Psoas muscle (tissue), 8 donors: Measurements from ENCODE around the gene TMEM72. TPM values are rescaled to one million over a fixed set of nuclear protein-coding genes. Genes with fewer than 3 reads are reported as not detected.

Experiments used
- ATAC-seq, 4 donors: fragments of 200-7000 bp; cut with Tn5 transposase; one replicate each; pipeline ENCODE4 v1.9.1; 2020; ENCODE audit warnings: moderate library complexity in 3 of 4, mild to moderate bottlenecking in 2 of 4
- DNase-seq, 2 donors: peaks; one replicate each; pipeline ENCODE4 v3.0.0-alpha.2; 2020
- H3K27ac ChIP-seq: fragments of 200-600 bp; one replicate; pipeline ENCODE4 v1.8.0; 2022
- H3K27me3 ChIP-seq, 3 donors: fragments of 200-600 bp in 1 of 3; one replicate each; pipeline versions ENCODE4 v1.6.1 to v1.8.0; 2013 to 2022; ENCODE audit warnings: low read length in 2 of 3, mild to moderate bottlenecking in 2 of 3, moderate library complexity in 1 of 3; ENCODE audit not compliant: insufficient read depth in 3 of 3
- H3K36me3 ChIP-seq, 2 donors: fragments of 200-600 bp in 1 of 2; one replicate each; pipeline versions ENCODE4 v1.6.1 to v1.8.0; 2013 to 2022; ENCODE audit warnings: low read depth in 1 of 2, mild to moderate bottlenecking in 1 of 2, moderate library complexity in 1 of 2; ENCODE audit not compliant: insufficient read depth in 1 of 2
- H3K4me1 ChIP-seq: fragments of 200-600 bp; one replicate; pipeline ENCODE4 v1.8.0; 2022
- H3K4me3 ChIP-seq: fragments of 200-600 bp; one replicate; pipeline ENCODE4 v1.8.0; 2022; ENCODE audit warnings: mild to moderate bottlenecking
- H3K9me3 ChIP-seq: fragments of 200-600 bp; one replicate; pipeline ENCODE4 v1.8.0; 2022
- CTCF ChIP-seq: fragments of 200-600 bp; IDR thresholded peaks from one replicate; pipeline ENCODE4 v1.8.0; 2022; ENCODE audit warnings: antibody characterized with exemption
- WGBS, 3 donors: extraction: QIAGEN DNeasy Blood & Tissue Kit; methylation state at CpG; one replicate each; pipeline versions ENCODE4 v1.1.6 to v1.1.7; 2013; 5-methylcytosine and 5-hydroxymethylcytosine counted together
- intact Hi-C, 2 donors: fragments of 100-400 bp; cut with DNase I; formaldehyde crosslinking; loops; one replicate each; pipeline versions ENCODE4 v1.11.0 to v1.14.2; 2022
- polyA plus RNA-seq, 3 donors: library from polyadenylated mRNA; stranded (reverse); fragments of 200-250 nt; gene quantifications; one replicate each; pipeline ENCODE4 v1.2.3, GENCODE V29; 2013
- total RNA-seq, 4 donors: library from RNA; stranded (reverse); fragmentation: NEBNext Ultra II Directional in 2 of 4; extraction: Animal tissue kit (Norgen Biotek cat#: 25700) in 2 of 4; gene quantifications; one replicate each; pipeline versions ENCODE4 v1.2.1 to v1.2.4, GENCODE V29; 2021 to 2023
- donor health status: healthy with polysubstance abuse.
- donor health status: DM: no; HTN: no; CAD: no; lungs with moderate emphysema.
- donor health status: Bipolar disorder and iron deficiency.
- donor health status: healthy.
- donor health status: DM: yes; HTN: yes; CAD: no.
- donor health status: DM: no; HTN: no; CAD: no.
- donor health status: DM: no; HTN: no; CAD: no.
- donor health status: DM: yes; HTN: yes; CAD: no.

TMEM72 gene
- total and polyA plus RNA-seq, 7 donors: not detected

DNA sequence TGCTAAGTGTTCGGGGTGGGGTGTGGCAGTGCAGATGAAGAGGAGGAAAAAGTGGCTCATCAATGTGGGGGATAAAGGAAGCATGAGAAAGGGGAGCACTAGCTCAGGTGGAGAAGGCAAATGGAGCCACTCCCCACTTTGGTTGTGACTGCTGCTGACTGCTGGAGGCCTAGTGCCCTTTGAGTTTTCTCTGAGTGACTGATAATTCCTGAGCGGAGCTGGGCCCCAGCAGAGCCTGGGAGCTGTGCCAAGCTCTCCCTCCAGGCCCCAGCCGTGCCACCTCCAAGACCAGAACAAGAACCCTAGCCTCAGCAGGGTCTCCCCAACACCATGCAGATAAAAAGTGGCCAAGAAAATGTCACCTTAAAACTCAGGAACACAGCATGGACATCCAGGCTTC, 38.8 kb downstream of the TMEM72 start:
- H3K4me1 ChIP-seq: peaks cover 12% of the 10 kb centered on the region

DNA sequence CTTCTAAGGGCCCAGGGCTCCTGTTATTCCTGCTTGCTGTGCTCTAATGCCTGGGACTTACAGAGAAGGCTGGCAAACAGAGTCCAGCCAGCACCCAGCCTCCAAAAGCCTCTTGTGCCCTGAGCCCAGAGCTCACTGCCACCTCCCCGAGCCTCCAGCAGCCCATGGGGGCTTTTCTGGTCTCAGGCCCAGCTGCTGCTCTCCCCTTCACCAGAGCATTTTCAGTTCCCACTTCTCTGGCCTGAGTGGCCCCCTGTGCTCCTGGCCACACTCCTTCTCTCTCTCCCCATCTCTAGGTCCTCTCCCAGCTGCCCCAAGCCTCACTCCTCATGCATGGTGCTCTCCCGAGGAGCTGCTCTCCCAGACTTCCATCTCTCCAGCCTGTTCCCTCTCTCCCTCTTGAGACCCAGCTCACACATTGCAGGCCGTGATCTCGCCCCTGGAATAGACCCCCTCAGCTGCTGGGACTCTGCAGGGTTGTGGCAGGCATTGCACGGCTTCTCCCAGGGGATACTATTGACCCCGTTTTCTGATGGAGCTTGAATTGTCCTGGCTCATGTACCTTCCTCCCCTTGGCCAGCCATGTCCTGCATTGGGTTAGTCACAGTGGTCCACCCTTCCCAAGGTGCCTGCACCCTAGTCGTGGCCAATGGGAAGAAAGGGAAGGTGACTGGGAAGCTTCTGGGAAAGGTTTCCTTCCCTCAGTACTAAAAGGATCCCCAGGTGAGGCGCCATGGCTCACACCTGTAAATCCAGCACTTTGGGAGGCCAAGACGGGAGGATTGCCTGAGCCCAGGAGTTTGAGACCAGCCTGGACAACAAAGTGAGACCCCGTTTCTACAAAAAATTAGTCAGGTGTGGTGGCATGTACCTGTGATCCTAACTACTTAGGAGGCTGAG, 39.4 kb downstream of the TMEM72 start:
- H3K4me3 ChIP-seq: no peak overlapping the region
- no peak for ATAC-seq
- DNase-seq: no peak

More for the DNA sequence above, 38.8 kb downstream of the TMEM72 start:
- peaks cover 0 to 8% of the 10 kb centered on the region in 2 donors for H3K36me3 ChIP-seq
- H3K4me3 ChIP-seq: no peak overlapping the region
- 71 to 90% (median 79%) methylated on average over 3 of the region's 3 CpGs for WGBS, 3 donors
- no peaks in the 10 kb centered on the region for H3K27me3 ChIP-seq
- no peak for DNase-seq
- intact Hi-C loops: no loop called here
- TF ChIP-seq CTCF: no peak
- no peak for ATAC-seq
- H3K9me3 ChIP-seq: no peaks in the 10 kb centered on the region
- H3K27ac ChIP-seq: no peak overlapping the region

GRCh38 chr10:44951576-44952226, 40.6 kb downstream of the TMEM72 start:
- no peaks in the 10 kb centered on the region for H3K27me3 ChIP-seq
- 90 to 95% (median 91%) methylated on average over 7 of the region's 7 CpGs for WGBS, 3 donors
- H3K9me3 ChIP-seq: no peaks in the 10 kb centered on the region
- peaks cover 16% of the 10 kb centered on the region for H3K4me1 ChIP-seq
- ATAC-seq (no peak), DNase-seq (no peak)
- H3K4me3 ChIP-seq: no peak overlapping the region
- peaks cover 0 to 22% of the 10 kb centered on the region in 2 donors for H3K36me3 ChIP-seq
- H3K27ac ChIP-seq: no peak overlapping the region
- no peak for TF ChIP-seq CTCF
- intact Hi-C loops: no loop called here

More for the DNA sequence above, 39.4 kb downstream of the TMEM72 start:
- Histone ChIP-seq H3K9me3 (no peaks in the 10 kb centered on the region), H3K4me1 (peaks cover 14% of the 10 kb centered on the region), H3K27me3 (no peaks in the 10 kb centered on the region), H3K27ac (no peak overlapping the region), H3K36me3 (peaks cover 0 to 11% of the 10 kb centered on the region in 2 donors)
- no peak for TF ChIP-seq CTCF
- 74 to 82% (median 77%) methylated on average over 9 to 10 of the region's 10 CpGs for WGBS, 3 donors
- intact Hi-C loops: no loop called here

DNA sequence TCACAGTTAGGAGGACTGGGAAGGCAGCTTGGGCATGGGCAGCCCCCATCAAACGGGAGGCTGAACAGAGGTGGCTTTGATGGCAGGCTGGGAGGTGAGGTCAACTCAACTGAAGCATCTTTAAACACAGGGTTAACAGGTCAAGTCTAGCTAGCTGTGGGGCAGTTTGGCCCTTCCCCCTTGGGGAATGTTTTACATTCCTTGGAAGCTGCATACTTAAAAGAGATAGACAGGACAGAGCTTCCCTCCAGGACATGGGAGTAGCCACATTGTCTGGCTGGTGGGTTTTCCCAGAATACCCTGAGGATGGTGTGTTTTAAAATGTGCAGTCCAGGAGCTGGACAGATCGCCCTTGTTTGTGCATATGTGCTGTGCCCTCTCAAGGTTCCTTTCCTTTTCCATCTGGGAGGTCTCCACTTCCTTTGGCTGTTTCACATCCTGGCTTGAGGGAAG, 41.7 kb downstream of the TMEM72 start:
- DNase-seq: no peak
- H3K36me3 ChIP-seq: peaks cover 0 to 24% of the 10 kb centered on the region in 2 donors
- peaks cover 12% of the 10 kb centered on the region for H3K4me1 ChIP-seq
- no peaks in the 10 kb centered on the region for H3K9me3 ChIP-seq
- WGBS, 3 donors: 56 to 64% (median 62%) methylated on average over 2 of the region's 2 CpGs
- H3K27ac ChIP-seq: no peak overlapping the region
- ATAC-seq: no peak
- TF ChIP-seq CTCF: no peak
- intact Hi-C loops: no loop called here
- H3K4me3 ChIP-seq: no peak overlapping the region
- H3K27me3 ChIP-seq: no peaks in the 10 kb centered on the region
